HG03103 (cell line): ENCODE measurements around the gene GSTO2.
"Not testable (repeated sequence)": the region's sequence is repeated elsewhere in the genome, so short reads cannot be mapped to it uniquely, and the experiment has no call there.

ENCODE experiments used
- ATAC-seq: cut with Tn5 transposase; IDR thresholded peaks from one replicate; pipeline ENCODE4 v1.9.1; 2021; ENCODE audit warnings: low read depth; ENCODE audit not compliant: unreplicated experiment

The GSTO2 gene

DNA sequence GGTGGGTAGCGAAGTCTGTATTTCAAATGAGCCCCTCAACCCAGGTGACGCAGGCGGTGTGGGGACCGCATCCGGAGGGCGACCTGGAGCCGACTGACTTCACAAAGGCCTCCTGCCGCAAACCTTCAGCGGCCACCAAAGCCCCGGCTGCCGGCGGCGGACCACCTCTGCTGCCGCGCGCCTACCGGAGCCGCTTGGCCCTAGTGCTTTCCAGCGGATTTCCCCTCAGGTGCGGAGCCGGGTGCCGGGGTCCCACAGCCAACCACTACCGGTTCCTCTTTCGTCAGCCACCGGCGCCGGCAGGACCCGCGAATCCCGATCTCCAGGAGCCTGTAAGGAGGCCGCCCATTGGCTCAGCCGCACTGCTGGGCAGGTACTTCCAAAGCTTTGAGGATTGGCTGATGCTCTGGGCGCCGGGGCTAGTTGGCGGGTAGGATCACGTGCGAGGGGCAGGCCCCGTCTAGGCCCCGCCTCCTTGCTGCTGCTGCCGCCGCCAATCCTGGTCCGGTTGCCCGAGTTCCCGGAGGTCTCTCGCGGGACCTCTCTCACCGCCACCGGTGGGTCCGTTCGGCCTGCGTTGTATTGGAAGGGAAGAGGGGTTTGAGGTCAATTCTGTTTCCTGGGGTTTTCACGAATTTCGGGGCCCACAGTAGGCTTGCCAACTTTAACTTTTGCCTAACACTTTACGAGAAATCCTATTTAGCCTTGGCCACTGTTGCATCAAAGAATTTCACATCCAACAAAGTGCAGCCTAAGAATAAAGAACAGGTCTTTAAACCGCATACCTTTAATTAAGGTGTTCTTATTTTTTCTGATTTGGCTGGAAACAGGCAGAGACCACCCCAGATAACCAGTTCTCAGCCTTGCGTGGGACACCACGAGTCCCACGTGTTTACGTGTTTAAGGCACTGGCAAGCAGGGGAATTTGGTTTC is at the start of gene GSTO2:
TSS of gene GSTO2 (plus strand) at position 472 of the 933 bp plus-strand sequence. CDS start 5,732 bp downstream, outside the sequence.
- ATAC-seq, result peak; percentile 98

DNA sequence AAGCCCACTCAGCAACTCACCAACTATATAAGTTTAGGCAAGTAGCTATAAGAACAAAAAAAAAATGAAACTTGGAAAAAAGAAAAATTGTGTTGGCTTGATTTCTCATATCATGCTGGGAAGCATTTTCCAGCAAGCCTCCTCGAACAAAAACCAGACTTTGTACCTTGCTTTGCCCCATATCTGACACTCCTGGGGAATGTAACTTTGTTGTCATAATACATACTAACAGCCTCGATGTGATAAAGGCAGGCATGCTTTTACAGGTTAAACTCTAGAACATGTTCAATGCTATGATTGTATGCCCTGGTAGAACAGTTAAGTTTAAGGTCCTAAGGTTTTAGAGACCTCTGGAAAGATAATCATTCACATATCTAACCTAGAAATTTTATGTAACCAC is 48.5 kb upstream of the GSTO2 start:
- ATAC-seq, result no peak

DNA sequence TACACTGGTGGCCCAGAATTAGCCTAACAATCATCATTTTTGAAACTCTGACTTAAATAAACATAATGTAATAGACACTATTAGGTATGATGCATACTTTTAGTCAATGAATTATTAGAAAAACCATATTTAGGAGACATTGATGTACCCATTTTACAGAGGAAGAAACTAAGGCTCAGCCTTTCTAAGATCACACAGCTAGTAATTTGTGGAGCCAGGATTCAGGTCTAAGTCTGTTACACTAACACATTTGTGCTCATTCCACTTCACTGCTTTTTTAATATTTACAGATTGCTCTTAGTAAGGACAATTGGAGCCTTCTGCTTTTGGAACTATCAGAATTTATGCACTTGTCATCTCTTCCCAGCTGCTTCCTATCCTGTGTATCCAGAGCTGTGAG is 45.7 kb upstream of the GSTO2 start:
- no peak for ATAC-seq

DNA sequence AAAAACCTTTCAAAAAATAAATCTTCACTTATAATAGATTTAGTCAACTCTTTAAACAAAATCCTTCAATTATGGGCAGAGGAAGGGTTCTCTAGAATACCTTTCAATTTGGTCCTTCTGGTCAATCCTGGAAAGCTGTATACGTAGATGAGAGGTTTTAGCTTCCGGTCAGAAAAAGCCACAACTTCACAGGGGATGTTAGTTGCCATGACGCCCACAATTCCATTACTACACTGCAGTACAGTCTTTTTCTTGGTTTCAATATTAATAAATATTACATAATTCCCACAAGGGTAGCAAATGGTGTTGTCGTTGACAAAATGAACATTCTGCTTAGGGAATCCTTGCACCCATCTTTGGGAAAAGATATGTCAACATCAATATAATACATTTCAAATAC is 38.5 kb upstream of the GSTO2 start:
- no peak for ATAC-seq

DNA sequence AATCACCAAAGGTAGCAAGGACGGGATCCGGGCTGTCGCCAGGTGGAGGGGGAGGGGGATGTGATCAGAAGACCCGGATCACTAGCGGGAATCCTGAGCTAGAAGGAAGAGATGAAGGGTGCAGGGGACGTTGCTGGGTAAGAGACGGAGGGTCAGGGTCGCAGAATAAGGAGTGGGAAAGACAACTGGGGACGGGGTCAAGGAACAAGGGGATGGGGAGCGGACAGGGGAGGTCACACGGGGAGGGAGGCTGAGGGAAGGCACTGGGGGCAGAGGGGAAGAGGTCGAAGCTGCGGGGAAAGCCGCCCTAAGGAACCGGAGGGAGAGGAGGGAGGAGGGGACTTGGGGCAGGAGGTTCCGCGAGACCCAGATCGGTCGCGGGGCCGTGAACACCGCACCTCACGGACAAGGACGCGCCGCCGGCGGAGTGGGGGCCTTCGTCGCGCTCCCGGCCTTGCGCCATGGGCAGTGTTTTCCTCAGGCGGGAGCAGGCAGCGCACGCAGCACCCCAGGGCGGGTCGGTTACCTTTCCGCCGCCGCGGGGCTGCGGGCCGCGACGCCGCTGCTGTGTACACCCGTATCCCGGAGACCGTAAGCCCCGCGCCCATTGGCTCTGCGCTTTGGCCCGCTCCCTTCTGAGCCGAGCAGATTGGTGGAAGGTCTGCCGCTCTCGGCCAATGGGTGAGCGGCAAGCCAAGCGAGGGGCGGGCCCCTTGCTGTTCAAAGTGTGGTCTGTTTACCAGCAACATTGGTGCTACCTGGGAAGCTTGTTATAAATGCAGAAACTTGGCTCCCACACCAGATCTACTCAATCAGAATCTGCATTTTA is 37.0 kb upstream of the GSTO2 start, which contains the start of gene CFAP43:
TSS of gene CFAP43 (minus strand) at position 581 of the 829 bp plus-strand sequence. CDS start at position 463, 118 bp downstream.
- ATAC-seq, result peak; percentile 100

DNA sequence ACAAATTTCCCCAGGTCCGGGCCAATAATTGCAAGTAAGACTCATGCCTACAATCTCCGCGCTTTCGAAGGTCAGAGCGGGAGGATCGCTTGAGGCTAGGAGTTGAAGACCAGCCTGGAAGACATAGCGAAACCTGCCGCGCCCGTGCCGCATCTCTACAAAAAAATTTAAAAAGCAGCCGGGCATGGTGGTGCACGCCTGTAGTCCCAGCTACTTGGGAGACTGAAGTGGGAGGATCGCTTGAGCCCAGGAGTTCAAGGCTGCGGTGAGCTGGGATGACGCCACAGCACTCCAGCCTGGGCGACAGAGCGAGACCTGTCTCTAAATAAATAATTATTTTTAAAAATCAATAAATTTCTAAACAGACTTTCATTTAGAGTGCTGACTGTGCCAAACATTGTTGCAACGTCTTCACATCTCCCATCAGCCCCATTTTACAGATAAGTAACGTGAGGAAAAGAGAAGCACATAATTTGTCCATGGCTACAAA is 36.3 kb upstream of the GSTO2 start:
- peak; percentile 17 for ATAC-seq

DNA sequence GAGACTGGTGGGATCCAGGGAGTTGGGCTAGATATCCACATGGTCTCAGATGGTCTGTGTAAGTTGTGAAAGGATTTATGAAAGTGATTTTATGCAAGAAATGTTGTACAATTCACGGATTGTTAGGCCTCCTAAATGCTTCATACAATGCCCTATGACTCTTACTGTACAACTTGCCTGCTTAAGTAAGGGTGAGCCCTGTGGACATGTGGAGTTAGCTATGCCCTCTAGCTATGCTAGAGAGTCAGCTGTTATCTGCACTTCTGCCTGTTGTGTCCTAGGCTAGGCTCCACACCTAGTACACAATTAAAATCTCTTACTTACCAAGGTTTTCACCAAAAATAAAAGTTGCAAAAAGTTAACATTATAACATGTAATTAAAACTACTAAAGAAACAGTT is 35.2 kb upstream of the GSTO2 start:
- ATAC-seq, result no peak

DNA sequence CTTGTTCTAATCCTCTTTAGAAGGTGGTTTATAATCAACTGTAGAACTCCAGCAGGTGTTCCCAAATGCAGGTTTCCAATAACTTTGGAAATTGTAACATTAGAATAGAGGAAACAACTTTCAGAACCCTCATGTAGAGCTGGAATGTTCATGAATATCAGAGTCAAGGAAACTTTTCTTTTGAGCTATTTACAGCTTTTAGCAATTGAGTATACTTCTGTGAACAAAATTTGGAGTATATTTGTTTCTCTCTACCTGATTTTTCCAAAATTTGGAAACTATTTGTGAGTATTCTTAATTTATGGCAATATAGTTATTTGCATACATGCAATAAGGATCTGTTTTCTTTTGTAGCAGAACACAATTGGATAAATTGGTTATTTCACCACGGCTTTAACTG is 34.0 kb upstream of the GSTO2 start:
- no peak for ATAC-seq

DNA sequence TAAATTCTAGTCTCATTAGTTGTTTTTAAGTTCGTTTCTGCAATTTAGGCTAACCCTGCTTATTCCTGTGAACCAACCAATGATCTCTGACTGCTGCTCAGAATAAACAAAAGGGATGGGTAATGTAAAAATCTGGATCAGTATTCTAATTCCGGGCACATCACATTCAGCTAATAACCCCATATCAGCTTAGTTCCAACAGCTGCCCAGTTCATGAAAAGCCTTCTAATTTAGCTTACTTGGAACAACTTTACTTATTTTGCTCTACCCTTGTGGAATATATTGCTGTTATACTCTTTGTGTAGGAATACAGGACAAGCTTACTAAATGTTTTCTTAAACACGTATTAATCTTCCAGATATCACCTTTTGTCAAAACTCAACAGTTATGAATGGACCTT is 33.2 kb upstream of the GSTO2 start:
- ATAC-seq, result no peak

DNA sequence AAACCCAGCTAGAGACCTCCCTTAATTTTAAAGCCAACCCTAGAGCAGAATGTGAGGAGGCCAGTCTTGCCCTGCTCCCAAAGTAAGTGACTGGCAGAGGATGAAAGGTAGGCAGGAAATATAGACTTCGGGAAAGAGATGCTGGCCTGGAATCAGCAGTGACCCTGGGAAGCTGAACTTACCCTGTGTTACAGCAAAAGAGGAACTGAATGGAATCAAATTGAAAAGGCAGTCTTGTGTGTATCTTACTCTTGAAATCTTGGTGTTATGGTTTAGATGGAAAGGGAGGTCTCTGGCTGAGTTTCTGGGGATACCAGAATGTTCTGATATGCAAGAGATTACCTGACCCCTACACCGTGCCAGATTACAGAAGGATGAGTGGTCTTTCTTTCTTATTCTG is 28.9 kb upstream of the GSTO2 start:
- ATAC-seq, result no peak

DNA sequence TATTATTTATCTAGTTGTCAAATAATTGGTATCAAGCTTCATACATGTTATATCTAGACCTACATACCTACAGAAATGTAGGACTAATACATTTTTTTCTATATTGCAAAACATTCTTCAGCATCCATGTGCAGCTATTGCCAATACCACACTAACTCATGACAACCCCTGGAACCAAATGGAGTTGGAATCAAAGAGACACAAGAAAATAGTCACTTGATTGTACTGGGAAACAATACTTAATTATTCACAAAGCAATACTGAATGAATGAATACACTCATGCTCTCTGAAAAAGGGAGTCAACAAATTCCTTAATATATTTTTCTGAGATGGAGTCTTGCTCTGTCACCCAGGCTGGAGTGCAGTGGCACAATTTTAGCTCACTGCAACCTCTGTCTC is 26.4 kb upstream of the GSTO2 start:
- ATAC-seq, result no peak

DNA sequence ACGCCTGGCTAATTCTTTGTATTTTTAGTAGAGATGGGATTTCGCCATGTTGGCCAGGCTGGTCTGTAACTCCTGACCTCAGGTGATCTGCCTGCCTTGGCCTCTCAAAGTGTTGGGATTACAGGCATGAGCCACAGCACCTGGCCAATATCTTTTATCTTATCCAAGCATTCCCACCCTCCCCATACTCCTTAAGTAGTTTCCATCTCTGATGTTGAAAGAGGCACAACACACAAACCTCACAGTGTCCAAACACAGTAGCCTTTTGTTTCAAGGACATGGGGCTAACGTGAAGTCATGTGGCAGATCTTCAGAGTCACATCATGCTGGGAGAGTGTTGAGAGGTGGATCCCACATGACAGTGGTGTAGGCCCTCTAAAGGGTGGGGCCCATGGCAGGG is 26.0 kb upstream of the GSTO2 start:
- ATAC-seq, result not testable (repeated sequence)

DNA sequence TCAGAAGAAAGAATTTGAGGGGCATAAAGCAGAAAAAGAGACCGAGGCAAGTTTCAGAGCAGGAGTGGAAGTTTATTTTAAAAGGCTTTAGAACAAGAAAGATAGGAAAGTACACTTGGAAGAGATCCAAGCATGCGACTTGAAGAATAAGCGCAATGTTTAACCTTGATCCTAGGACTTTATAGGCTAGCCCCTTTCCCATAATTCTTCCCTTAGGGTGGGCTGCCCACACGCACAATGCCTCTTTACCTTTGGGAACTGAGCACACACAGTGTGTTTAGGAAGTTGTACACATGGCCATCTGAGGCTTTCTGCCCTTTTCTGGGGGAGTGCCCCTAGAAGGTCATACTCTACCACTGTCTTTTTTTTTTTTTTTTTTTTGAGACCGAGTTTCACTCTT is 25.5 kb upstream of the GSTO2 start:
- ATAC-seq, result no peak

DNA sequence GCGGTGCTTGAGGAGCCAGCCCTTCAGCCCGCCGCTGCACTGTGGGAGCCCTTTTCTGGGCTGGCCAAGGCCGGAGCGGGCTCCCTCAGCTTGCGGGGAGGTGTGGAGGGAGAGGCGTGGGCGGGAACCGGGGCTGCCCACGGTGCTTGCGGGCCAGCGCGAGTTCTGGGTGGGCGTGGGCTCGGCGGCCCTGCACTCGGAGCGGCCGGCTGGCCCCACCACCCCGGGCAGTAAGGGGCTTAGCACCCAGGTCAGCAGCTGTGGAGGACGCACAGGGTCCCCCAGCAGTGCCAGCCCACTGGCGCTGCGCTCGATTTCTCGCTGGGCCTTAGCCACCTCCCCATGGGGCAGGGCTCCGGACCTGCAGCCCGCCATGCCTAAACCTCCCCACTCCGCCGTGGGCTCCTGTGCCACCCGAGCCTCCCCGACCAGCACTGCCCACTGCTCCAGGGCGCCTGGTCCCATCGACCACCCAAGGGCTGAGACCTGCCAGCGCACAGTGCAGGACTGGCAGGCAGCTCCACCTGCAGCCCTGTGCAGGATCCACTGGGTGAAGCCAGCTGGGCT is 23.8 kb upstream of the GSTO2 start:
- ATAC-seq, result no peak

DNA sequence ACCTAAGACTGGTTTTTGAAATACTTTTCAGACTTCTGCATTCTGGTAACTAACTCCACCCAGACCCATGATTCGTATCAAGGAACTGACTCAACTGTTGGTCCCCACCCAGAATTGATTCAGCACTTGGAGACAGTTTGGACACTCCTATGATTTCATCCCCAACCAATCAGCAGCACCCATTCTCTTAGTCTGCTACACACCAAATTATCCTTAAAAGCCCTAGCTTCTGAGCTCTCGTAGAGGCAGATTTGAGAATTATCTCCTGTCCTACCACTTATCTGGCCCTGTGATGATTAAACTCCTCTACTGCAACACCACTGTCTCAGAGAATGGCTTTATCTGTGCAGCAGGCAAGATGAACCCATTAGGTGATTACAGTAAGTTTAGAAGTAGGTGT is 22.0 kb upstream of the GSTO2 start:
- ATAC-seq, result no peak

DNA sequence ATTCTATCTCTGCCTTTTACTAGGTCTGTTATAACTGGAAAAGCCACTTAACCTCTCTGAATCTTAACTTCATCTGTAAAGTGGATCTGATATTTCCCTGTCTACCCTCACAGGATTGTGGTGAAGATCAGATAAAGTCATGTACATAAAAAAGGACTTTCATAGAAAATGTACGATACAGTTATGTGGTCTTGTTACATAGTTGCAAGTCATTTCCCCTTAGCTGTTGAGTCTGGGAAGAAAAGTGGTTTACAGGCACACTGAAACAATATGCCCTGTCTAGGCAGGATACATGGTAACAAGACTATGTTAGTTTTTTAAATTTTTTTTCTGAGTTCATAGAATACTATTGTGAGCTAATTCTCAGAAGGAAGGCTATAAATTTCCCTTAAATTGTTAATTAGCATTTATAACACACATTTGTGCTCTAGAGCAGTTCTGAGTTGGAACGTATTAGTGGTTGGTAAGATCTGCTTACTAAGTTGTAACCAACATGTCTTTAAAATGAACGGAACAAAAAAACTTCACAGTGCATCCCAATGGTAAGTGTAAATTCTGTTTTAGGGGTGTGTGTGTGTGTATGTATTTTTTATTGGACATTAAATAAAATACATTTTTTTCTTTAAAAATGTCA is 21.4 kb upstream of the GSTO2 start:
- no peak for ATAC-seq

DNA sequence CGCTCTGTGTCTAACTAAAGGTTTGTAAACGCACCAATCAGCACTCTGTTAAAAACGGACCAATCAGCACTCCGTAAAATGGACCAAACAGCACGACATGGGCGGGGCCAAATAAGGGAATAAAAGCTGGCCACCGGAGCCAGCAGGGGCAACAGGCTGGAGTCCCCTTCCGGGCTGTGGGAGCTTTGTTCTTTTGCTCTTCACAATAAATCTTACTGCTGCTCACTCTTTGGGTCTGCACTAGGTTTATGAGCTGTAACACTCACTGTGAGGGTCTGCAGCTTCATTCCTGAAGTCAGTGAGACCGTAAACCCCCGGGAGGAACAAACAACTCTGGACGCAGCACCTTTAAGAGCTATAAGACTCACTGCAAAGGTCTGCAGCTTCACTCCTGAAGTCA is 20.1 kb upstream of the GSTO2 start:
- ATAC-seq, result not testable (repeated sequence)

DNA sequence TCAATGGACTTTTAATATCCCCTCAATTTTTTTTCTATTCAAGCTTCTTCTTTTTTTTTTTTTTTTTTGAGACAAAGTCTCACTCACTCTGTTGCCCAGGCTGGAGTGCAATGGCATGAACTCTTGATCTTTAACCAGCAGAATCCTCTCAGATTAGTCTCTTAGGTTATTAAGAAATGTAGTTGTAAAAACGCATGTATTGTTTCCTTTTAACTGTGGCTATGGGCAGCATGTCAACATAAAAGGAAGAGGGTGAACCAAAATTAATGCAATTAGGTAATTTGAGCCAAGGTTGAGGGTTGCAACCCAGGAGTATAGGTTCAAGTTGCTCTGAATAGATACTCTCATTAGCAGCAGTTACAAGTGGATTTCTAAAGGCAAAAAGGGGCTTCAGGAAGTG is 18.6 kb upstream of the GSTO2 start:
- ATAC-seq, result no peak

DNA sequence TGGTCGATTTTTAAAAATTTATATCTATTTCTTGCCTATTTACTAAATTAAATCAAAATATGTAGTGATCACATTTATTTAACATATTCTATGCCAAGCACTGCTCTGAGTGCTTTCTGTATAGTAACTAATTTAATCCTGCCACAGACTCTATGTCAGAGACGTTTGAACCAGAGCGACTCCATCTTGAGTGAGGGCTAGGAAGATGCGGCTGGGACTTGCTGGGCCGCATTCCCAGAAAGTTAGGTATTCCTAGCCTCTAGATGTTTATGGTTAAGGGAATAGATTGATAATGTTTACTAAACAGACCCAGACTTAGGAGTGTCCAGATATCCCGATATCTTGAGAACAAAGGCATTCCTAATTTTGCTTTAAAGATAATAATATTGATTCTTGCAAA is 17.5 kb upstream of the GSTO2 start:
- no peak for ATAC-seq

DNA sequence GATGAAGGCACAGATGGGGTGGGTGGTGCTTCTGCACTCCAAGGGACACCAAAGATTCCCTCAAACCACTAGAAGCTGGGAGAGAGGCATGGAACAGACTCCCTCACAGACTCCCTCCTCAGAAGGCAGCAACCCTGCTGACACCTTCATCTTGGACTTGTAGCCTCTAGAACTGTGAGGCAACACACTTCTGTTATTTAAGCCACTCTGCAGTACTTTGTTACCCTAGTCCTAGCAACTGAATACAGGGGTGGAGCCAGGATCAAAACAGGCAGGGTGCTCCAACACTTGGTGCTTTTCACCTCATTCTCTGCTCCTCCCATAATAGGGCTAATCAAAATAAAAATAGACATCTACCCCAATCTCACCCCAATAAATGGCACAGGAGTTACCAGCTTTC is 16.6 kb upstream of the GSTO2 start:
- no peak for ATAC-seq

DNA sequence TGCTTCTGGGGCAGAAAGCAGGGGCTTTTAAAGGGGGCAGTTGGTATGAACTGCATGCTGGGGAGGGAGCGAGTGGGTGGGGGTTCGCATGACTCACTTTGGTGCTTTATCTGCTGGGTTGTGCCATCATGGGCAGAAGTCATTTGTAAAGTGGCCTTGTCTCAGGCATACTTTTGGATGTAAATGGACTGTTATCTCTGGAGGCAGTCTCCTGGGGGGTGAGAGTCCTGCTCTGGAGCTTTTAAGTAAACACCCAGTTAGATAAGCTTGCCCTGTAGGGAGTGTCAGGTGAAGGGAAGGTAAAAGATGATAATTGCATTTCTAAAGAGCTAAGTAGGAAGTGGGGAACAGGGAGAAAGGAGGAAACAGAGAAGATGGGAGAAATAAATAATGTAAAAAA is 15.9 kb upstream of the GSTO2 start:
- no peak for ATAC-seq
